Measurements from ENCODE around the gene PSMB5.
A peak's percentile ranks its signal among the peaks of the same experiment; 100 is the strongest.
"Not testable (repeated sequence)": the region's sequence is repeated elsewhere in the genome, so short reads cannot be mapped to it uniquely, and the experiment has no call there.

PSMB5 gene

GRCh38 chr14:23043145-23043544 is 8.4 kb upstream of the PSMB5 start:
- DNase-seq = no peak

GRCh38 chr14:23042162-23042965 is 7.7 kb upstream of the PSMB5 start, which contains the start of gene PSMB11:
Gene PSMB11 (plus strand): TSS chr14:23042212. CDS start chr14:23042226, 14 bp downstream.
- DNase-seq = no peak

- no peak for DNase-seq
Measured at GRCh38 chr14:23041729-23042128, 7.0 kb upstream of the PSMB5 start.

- DNase-seq = no peak
Measured at GRCh38 chr14:23040100-23040499, 5.4 kb upstream of the PSMB5 start.

- no peak for DNase-seq
Measured at GRCh38 chr14:23035303-23036144, 824 bp upstream of the PSMB5 start.

- DNase-seq = no peak
Measured at GRCh38 chr14:23033801-23034497, 751 bp downstream of the PSMB5 start.

GRCh38 chr14:23033251-23033727 is 1.4 kb downstream of the PSMB5 start:
- DNase-seq = no peak

- no peak for DNase-seq
Measured at GRCh38 chr14:23030936-23031335, 3.8 kb downstream of the PSMB5 start.

GRCh38 chr14:23028799-23029198 is 5.9 kb downstream of the PSMB5 start:
- no peak for DNase-seq

- DNase-seq = peak; percentile 46
Measured at GRCh38 chr14:23025151-23025814, 9.4 kb downstream of the PSMB5 start.

- peak; percentile 52 for DNase-seq
Measured at GRCh38 chr14:23024612-23025075, 10.1 kb downstream of the PSMB5 start.

- no peak for DNase-seq
Measured at GRCh38 chr14:23023795-23024152, 10.9 kb downstream of the PSMB5 start.

- DNase-seq = no peak
Measured at GRCh38 chr14:23023022-23023794, 11.5 kb downstream of the PSMB5 start.

- DNase-seq = no peak
Measured at GRCh38 chr14:23021889-23022442, 12.7 kb downstream of the PSMB5 start.

- DNase-seq = peak; percentile 81
Measured at GRCh38 chr14:23021434-23021833, 13.3 kb downstream of the PSMB5 start.

- no peak for DNase-seq
Measured at GRCh38 chr14:23020143-23021128, 14.3 kb downstream of the PSMB5 start.

GRCh38 chr14:23018107-23018506 is 16.6 kb downstream of the PSMB5 start:
- DNase-seq = no peak

GRCh38 chr14:23017091-23017490 is 17.6 kb downstream of the PSMB5 start:
- DNase-seq = no peak

- DNase-seq = no peak
Measured at GRCh38 chr14:23015618-23016017, 19.1 kb downstream of the PSMB5 start.

- not testable (repeated sequence) for DNase-seq
Measured at GRCh38 chr14:23013749-23014054, 21.0 kb downstream of the PSMB5 start.
